Smooth muscle cell (in vitro differentiated cells): ENCODE results near the gene MYH10. TPM values are rescaled to one million over a fixed set of nuclear protein-coding genes. Genes with fewer than 3 reads are reported as not detected.

ENCODE experiments used
- DNase-seq: peaks from one replicate; lab custom pipeline; 2025; ENCODE audit not compliant: unreplicated experiment; lab: John Stamatoyannopoulos, UW
- H2AFZ ChIP-seq: fragments of 200-600 bp; sonication (generic); 2 replicates; pipeline ENCODE4 v1.6.0; 2016; ENCODE audit warnings: antibody characterized with exemption, low read depth, mild to moderate bottlenecking
- H3F3A ChIP-seq: fragments of 200-600 bp; sonication (generic); 2 replicates; pipeline ENCODE4 v1.6.0; 2017; ENCODE audit warnings: antibody characterized with exemption, low read depth
- H3K27ac ChIP-seq: fragments of 200-600 bp; sonication (generic); 2 replicates; pipeline ENCODE4 v1.5.1; 2016; ENCODE audit warnings: low read depth, mild to moderate bottlenecking
- H3K27me3 ChIP-seq: fragments of 200-600 bp; sonication (generic); 2 replicates; pipeline ENCODE4 v1.6.1; 2016; ENCODE audit warnings: low read depth, mild to moderate bottlenecking
- H3K36me3 ChIP-seq: fragments of 200-600 bp; sonication (generic); 2 replicates; pipeline ENCODE4 v1.5.1; 2016; ENCODE audit warnings: low read depth
- H3K4me1 ChIP-seq: fragments of 200-600 bp; sonication (generic); 2 replicates; pipeline ENCODE4 v1.5.1; 2016; ENCODE audit warnings: low read depth
- H3K4me2 ChIP-seq: fragments of 200-600 bp; sonication (generic); 2 replicates; pipeline ENCODE4 v1.6.0; 2016; ENCODE audit warnings: mild to moderate bottlenecking
- H3K4me3 ChIP-seq: fragments of 200-600 bp; sonication (generic); 2 replicates; pipeline ENCODE4 v1.5.1; 2016; ENCODE audit warnings: mild to moderate bottlenecking
- H3K79me2 ChIP-seq: fragments of 200-600 bp; sonication (generic); 2 replicates; pipeline ENCODE4 v1.6.0; 2016; ENCODE audit warnings: low read depth, mild to moderate bottlenecking
- H3K9ac ChIP-seq: fragments of 200-600 bp; sonication (generic); 2 replicates; pipeline ENCODE4 v1.6.0; 2016; ENCODE audit warnings: low read depth
- H3K9me3 ChIP-seq: fragments of 200-600 bp; sonication (generic); replicated peaks from 2 replicates; pipeline ENCODE4 v1.5.1; 2016; ENCODE audit warnings: low read depth
- H4K20me1 ChIP-seq: fragments of 200-600 bp; sonication (generic); 2 replicates; pipeline ENCODE4 v1.6.0; 2016; ENCODE audit warnings: low read depth
- WGBS: methylation state at CpG from one replicate; pipeline ENCODE4 v1.1.7; 2016; ENCODE audit warnings: low lambda C conversion rate; 5-methylcytosine and 5-hydroxymethylcytosine counted together
- polyA plus RNA-seq: library from polyadenylated mRNA; unstranded; fragments of >200 nt; fragmentation: Nextera tagmentation; extraction: Ambion mirVana; gene quantifications from 2 replicates; pipeline ENCODE4 v1.2.1, GENCODE V29; 2016
- total RNA-seq: library from RNA; depleted of rRNA; stranded (reverse); fragments of >200 nt; gene quantifications from 2 replicates; pipeline ENCODE4 v1.2.3, GENCODE V29; 2014
- TF ChIP-seq, protein P1 (sequence below): fragments of 200-600 bp; sonication (generic); IDR thresholded peaks from 2 replicates; pipeline ENCODE4 v1.5.1; 2017; ENCODE audit warnings: borderline replicate concordance, mild to moderate bottlenecking, antibody characterized with exemption; ENCODE audit not compliant: insufficient read depth, poor library complexity, severe bottlenecking

Gene MYH10
- total and polyA plus RNA-seq, 2 experiments from 2014 or later: 112 to 146 TPM

DNA sequence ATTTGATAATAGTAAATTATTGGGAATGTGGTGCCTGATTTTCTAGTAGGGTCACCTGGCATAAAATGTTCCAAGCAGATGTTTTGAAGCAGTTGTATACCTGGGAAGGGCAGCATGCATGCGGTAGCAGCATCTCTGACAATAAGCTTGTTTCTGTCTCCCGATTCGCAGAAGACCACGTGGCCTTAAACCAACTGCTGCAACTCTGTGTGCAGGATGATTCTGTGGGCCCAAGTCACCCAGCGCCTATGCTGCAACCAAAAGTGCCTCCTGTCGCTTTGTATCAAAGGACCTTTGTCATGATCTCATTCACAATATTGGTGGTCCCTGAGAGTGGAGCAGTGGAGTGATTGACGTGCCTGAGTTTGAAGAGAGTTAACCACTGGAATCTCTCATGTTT is 186.8 kb downstream of the MYH10 start:
- Histone ChIP-seq H3K36me3 (peaks cover 25% of the 10 kb centered on the region), H3K27me3 (no peaks in the 10 kb centered on the region), H3K4me1 (peaks cover 5% of the 10 kb centered on the region), H3K9me3 (no peaks in the 10 kb centered on the region), H3K9ac (no peak overlapping the region), H2AFZ (no peak overlapping the region), H3K27ac (no peak overlapping the region), H4K20me1 (peaks cover 100% of the 10 kb centered on the region), H3K79me2 (peaks cover 89% of the 10 kb centered on the region), H3K4me2 (no peak overlapping the region), H3F3A (no peaks in the 10 kb centered on the region), H3K4me3 (no peak overlapping the region)
- WGBS: 93% methylated on average over 7 of the region's 7 CpGs
- TF ChIP-seq, protein P1, sequence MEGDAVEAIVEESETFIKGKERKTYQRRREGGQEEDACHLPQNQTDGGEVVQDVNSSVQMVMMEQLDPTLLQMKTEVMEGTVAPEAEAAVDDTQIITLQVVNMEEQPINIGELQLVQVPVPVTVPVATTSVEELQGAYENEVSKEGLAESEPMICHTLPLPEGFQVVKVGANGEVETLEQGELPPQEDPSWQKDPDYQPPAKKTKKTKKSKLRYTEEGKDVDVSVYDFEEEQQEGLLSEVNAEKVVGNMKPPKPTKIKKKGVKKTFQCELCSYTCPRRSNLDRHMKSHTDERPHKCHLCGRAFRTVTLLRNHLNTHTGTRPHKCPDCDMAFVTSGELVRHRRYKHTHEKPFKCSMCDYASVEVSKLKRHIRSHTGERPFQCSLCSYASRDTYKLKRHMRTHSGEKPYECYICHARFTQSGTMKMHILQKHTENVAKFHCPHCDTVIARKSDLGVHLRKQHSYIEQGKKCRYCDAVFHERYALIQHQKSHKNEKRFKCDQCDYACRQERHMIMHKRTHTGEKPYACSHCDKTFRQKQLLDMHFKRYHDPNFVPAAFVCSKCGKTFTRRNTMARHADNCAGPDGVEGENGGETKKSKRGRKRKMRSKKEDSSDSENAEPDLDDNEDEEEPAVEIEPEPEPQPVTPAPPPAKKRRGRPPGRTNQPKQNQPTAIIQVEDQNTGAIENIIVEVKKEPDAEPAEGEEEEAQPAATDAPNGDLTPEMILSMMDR: no peak
- DNase-seq: no peak

DNA sequence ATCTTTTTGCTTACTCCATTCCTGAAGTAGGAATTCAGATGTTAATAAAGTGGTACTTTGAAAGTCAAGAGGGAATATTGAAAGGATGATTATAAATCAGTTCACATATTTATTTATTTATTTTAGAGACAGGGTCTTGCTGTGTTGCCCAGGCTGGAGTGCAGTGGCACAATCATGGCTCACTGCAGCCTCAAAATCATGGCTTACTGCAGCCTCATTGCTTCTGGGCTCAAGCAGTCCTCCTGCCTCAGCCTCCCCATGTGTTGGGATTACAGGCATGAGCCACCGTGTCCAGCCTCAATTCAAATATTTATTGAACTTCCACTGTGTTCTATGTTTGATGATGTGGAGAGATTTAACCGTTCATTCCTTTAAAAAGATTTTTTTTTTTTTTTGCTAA is 188.2 kb downstream of the MYH10 start:
- H3K4me1 ChIP-seq: peaks cover 6% of the 10 kb centered on the region
- no peak overlapping the region for H3K9ac ChIP-seq
- 94% methylated on average over 2 of the region's 2 CpGs for WGBS
- no peak overlapping the region for H3K4me3 ChIP-seq
- TF ChIP-seq, protein P1: no peak
- H3K27ac ChIP-seq: no peak overlapping the region
- no peaks in the 10 kb centered on the region for H3K9me3 ChIP-seq
- DNase-seq: no peak
- peaks cover 18% of the 10 kb centered on the region for H3K36me3 ChIP-seq
- H3F3A ChIP-seq: no peaks in the 10 kb centered on the region
- no peak overlapping the region for H3K4me2 ChIP-seq
- H4K20me1 ChIP-seq: peaks cover 100% of the 10 kb centered on the region
- no peaks in the 10 kb centered on the region for H3K27me3 ChIP-seq
- peaks cover 99% of the 10 kb centered on the region for H3K79me2 ChIP-seq
- H2AFZ ChIP-seq: no peak overlapping the region

DNA sequence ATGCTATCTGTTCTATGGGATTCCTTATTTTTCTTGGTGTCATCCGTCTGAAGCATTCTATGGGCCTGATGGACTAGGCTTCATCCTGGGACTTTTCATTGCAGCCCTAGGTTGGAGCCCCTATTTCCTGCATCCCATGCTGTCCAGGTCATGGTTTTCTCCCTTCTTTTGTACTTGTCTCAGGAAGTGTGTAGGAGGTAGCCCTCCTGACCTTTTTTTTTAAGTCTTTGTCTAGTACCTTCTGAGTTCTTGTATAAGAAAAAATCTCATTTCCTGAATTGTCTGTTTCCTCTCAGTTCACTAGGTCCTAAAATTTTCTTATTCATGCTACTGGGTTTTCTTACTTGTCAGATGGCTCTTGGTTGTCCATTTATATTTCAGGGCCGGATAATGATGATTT is 188.8 kb downstream of the MYH10 start:
- Histone ChIP-seq H2AFZ (no peak overlapping the region), H3K9ac (no peak overlapping the region), H3K9me3 (no peaks in the 10 kb centered on the region), H3K36me3 (peaks cover 18% of the 10 kb centered on the region), H3K4me1 (peaks cover 10% of the 10 kb centered on the region), H4K20me1 (peaks cover 100% of the 10 kb centered on the region), H3F3A (no peaks in the 10 kb centered on the region), H3K4me3 (no peak overlapping the region), H3K79me2 (peaks cover 99% of the 10 kb centered on the region), H3K27ac (peak overlapping the region; percentile 9), H3K4me2 (no peak overlapping the region), H3K27me3 (no peaks in the 10 kb centered on the region)
- WGBS: 100% methylated on average over 2 of the region's 2 CpGs
- no peak for DNase-seq
- TF ChIP-seq, protein P1: no peak

DNA sequence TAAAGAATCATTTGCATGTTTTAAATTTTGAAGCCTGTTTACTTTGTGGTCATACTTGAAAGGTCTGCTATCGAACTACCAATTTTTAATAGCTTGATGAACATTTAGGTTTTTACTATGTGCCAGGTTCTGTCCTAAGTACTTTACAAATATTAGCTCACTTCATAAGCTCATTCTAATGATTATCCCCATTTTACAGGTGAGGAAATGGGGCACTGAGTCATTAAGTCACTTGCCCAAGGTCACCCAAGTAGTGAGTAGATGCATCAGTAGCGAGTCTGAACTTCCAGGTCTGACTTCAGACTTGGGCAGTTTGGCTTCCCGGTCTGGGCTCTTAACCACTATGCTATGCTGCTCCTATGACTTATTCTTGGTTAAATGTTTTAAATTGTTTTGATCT is 190.8 kb downstream of the MYH10 start:
- TF ChIP-seq, protein P1: no peak
- Histone ChIP-seq H3K9me3 (no peaks in the 10 kb centered on the region), H3K27ac (no peak overlapping the region)

More for the DNA sequence above, 190.8 kb downstream of the MYH10 start:
- no peaks in the 10 kb centered on the region for H3K27me3 ChIP-seq
- no peak overlapping the region for H3K4me3 ChIP-seq
- 99% methylated on average over 3 of the region's 3 CpGs for WGBS
- H3K9ac ChIP-seq: no peak overlapping the region
- H2AFZ ChIP-seq: no peak overlapping the region
- H4K20me1 ChIP-seq: peaks cover 87% of the 10 kb centered on the region
- peaks cover 10% of the 10 kb centered on the region for H3K4me1 ChIP-seq
- peaks cover 10% of the 10 kb centered on the region for H3K36me3 ChIP-seq
- no peaks in the 10 kb centered on the region for H3F3A ChIP-seq
- H3K79me2 ChIP-seq: peaks cover 88% of the 10 kb centered on the region
- no peak overlapping the region for H3K4me2 ChIP-seq
- DNase-seq: no peak
